HepG2 (cell line): ENCODE results near the gene AKIP1. TPM values are rescaled to one million over a fixed set of nuclear protein-coding genes. Genes with fewer than 3 reads are reported as not detected.

Source experiments
- ATAC-seq: fragments of 200-7000 bp; cut with Tn5 transposase; 3 replicates; pipeline ENCODE4 v1.9.1; 2020; ENCODE audit warnings: mild to moderate bottlenecking, moderate library complexity
- BruUV-seq: library from RNA; stranded (reverse); fragments of 400-500 nt; replicated peaks from 2 replicates; lab custom pipeline; 2021; lab: Mats Ljungman, UMichigan
- CTCF ChIA-PET: fragments of 300-600 bp; formaldehyde crosslinking; extraction: SDS; loops from one replicate; lab custom pipeline; 2021; ENCODE audit warnings: low total read pairs, inconsistent platforms, low intra/inter-chr PET ratio; lab: Yijun Ruan, JAX
- POLR2A ChIA-PET: fragments of 350-600 bp; sonication (Branson Sonifier 250); formaldehyde crosslinking; loops from one replicate; lab custom pipeline; 2020; ENCODE audit warnings: antibody characterized with exemption, inconsistent platforms; lab: Yijun Ruan, JAX
- DNase-seq: peaks from one replicate; pipeline ENCODE4 v3.0.0-alpha.2; 2015; ENCODE audit warnings: low spot score
- FAIRE-seq: peaks from 3 replicates; lab custom pipeline; 2011; peaks lifted over from hg19 to GRCh38; lab: Jason Lieb, UNC
- H2AFZ ChIP-seq: one replicate; pipeline ENCODE4 v1.6.1; 2011; ENCODE audit warnings: low read length, inconsistent platforms
- H3K27ac ChIP-seq: fragments of 300-600 bp; 3 replicates; pipeline ENCODE4 v1.8.0; 2011; ENCODE audit warnings: mixed run types, mild to moderate bottlenecking, mixed read lengths, low read length, inconsistent platforms; ENCODE audit not compliant: insufficient read depth; ENCODE audit errors: extremely low read length
- H3K27me3 ChIP-seq, 2 experiments: fragments of 200-600 bp in 1 of 2; 2 replicates in 1 of 2; 3 replicates in 1 of 2; pipeline versions ENCODE4 v1.6.0 to v1.8.0; 2011; ENCODE audit warnings: low read length in 2 of 2, mild to moderate bottlenecking in 2 of 2, moderate library complexity in 2 of 2, inconsistent platforms in 1 of 2; ENCODE audit not compliant: insufficient read depth in 2 of 2, control insufficient read depth in 1 of 2
- H3K36me3 ChIP-seq, 2 experiments: fragments of 200-600 bp in 1 of 2; replicated peaks in 1 of 2; 2 replicates in 1 of 2; 3 replicates in 1 of 2; pipeline versions ENCODE4 v1.5.1 to v1.8.0; 2011; ENCODE audit warnings: low read length in 2 of 2, inconsistent platforms in 1 of 2; ENCODE audit not compliant: insufficient read depth in 2 of 2, control insufficient read depth in 1 of 2
- H3K4me1 ChIP-seq: 2 replicates; pipeline ENCODE4 v1.5.1; 2012; ENCODE audit warnings: low read length, inconsistent platforms; ENCODE audit not compliant: insufficient read depth
- H3K4me2 ChIP-seq: 2 replicates; pipeline ENCODE4 v1.6.0; 2011; ENCODE audit warnings: low read depth, low read length, inconsistent platforms
- H3K4me3 ChIP-seq, 3 experiments: fragments of 200-600 bp in 1 of 3; sonication (generic), shearing (Covaris generic) in 1 of 3; replicated peaks in 1 of 3; 2 replicates each; pipeline ENCODE4 v1.5.1; 2011 to 2016; ENCODE audit warnings: low read length in 3 of 3, inconsistent platforms in 2 of 3, low read depth in 2 of 3, mild to moderate bottlenecking in 2 of 3, control low read depth in 1 of 3, mixed read lengths in 1 of 3; ENCODE audit not compliant: insufficient read depth in 1 of 3
- H3K79me2 ChIP-seq: one replicate; pipeline ENCODE4 v1.6.1; 2011; ENCODE audit warnings: low read length, inconsistent platforms; ENCODE audit not compliant: insufficient read depth
- H3K9ac ChIP-seq: 2 replicates; pipeline ENCODE4 v1.6.0; 2011; ENCODE audit warnings: mild to moderate bottlenecking, low read depth, low read length, inconsistent platforms; ENCODE audit not compliant: insufficient read depth
- H3K9me3 ChIP-seq: 2 replicates; pipeline ENCODE4 v1.5.1; 2012; ENCODE audit warnings: mild to moderate bottlenecking, low read length
- H4K20me1 ChIP-seq: 2 replicates; pipeline ENCODE4 v1.6.0; 2011; ENCODE audit warnings: inconsistent platforms, mild to moderate bottlenecking, low read length, moderate library complexity; ENCODE audit not compliant: insufficient read depth
- ARID4A ChIP-seq: sonication (generic); formaldehyde crosslinking; IDR thresholded peaks from 2 replicates; pipeline ENCODE4 v1.5.0; 2020; ENCODE audit warnings: mild to moderate bottlenecking, missing genetic modification reagents, borderline replicate concordance
- GMEB1 ChIP-seq: sonication (generic); formaldehyde crosslinking; IDR thresholded peaks from 2 replicates; pipeline ENCODE4 v1.5.1; 2020; ENCODE audit warnings: missing genetic modification reagents, mild to moderate bottlenecking, borderline replicate concordance
- HMGA1 ChIP-seq: sonication (generic); formaldehyde crosslinking; conservative IDR thresholded peaks from 2 replicates; pipeline ENCODE4 v1.4.0; 2020; ENCODE audit warnings: missing genetic modification reagents
- PBX2 ChIP-seq: IDR thresholded peaks from 2 replicates; pipeline ENCODE4 v1.6.1; 2016; ENCODE audit warnings: control low read depth
- SMC3 ChIP-seq: IDR thresholded peaks from 2 replicates; pipeline ENCODE4 v1.6.1; 2011; ENCODE audit warnings: low read length, improper control_type of control experiment
- TFAP4 ChIP-seq: sonication (generic); IDR thresholded peaks from 2 replicates; pipeline ENCODE4 v1.6.1; 2016; ENCODE audit warnings: low read depth, borderline replicate concordance
- TFDP2 ChIP-seq: sonication (generic); formaldehyde crosslinking; IDR thresholded peaks from 2 replicates; pipeline ENCODE4 v1.4.0; 2020; ENCODE audit warnings: missing genetic modification reagents
- ZBTB8A ChIP-seq: sonication (generic); formaldehyde crosslinking; IDR thresholded peaks from 2 replicates; pipeline ENCODE4 v1.4.0; 2020; ENCODE audit warnings: mild to moderate bottlenecking, low read depth, missing genetic modification reagents, borderline replicate concordance
- ZNF3 ChIP-seq: IDR thresholded peaks from 2 replicates; pipeline ENCODE4 v1.7.0; 2017; ENCODE audit warnings: inconsistent platforms
- ZNF713 ChIP-seq: sonication (generic); formaldehyde crosslinking; IDR thresholded peaks from 2 replicates; pipeline ENCODE4 v1.4.0; 2020; ENCODE audit warnings: mild to moderate bottlenecking, missing genetic modification reagents
- ZSCAN12 ChIP-seq: sonication (generic); formaldehyde crosslinking; IDR thresholded peaks from 2 replicates; pipeline ENCODE4 v1.9.0; 2021; ENCODE audit warnings: mild to moderate bottlenecking, missing genetic modification reagents
- WGBS: methylation state at CpG from one replicate; pipeline ENCODE4 v1.1.6; 2017; ENCODE audit warnings: low lambda C conversion rate; 5-methylcytosine and 5-hydroxymethylcytosine counted together
- in situ Hi-C: cut with HindIII; loops from 2 replicates; pipeline ENCODE4 v1.10.0; 2017; ENCODE audit warnings: low pct_unique_long_range_greater_than_20kb; ENCODE audit not compliant: extremely low pct_ligation_motif_present
- intact Hi-C: fragments of 100-400 bp; cut with micrococcal nuclease; formaldehyde crosslinking; loops from one replicate; pipeline ENCODE4 v1.10.0; 2022; ENCODE audit not compliant: unreplicated experiment
- polyA plus RNA-seq, 8 experiments: library from polyadenylated mRNA; depleted of rRNA in 3 of 8; stranded (reverse) in 7 of 8; unstranded in 1 of 8; fragments of >200 nt; fragmentation: Illumina TruSeq in 4 of 8; extraction: Trizol in 4 of 8; gene quantifications; 2 replicates each; pipeline versions ENCODE4 v1.2.1 to v1.2.3, GENCODE V29; 2011 to 2016; ENCODE audit warnings: low read depth in 4 of 8, missing spikeins in 1 of 8, mixed read lengths in 1 of 8; ENCODE audit not compliant: insufficient read depth in 1 of 8
- total RNA-seq, 5 experiments: library from RNA; depleted of rRNA; stranded (reverse); fragments of >200 nt; fragmentation: Illumina TruSeq; extraction: Trizol; gene quantifications; 2 replicates each; pipeline ENCODE4 v1.2.3, GENCODE V29; 2016; ENCODE audit warnings: low read depth in 1 of 5

The AKIP1 gene
- total and polyA plus RNA-seq, 2 of the 13 experiments (the other 11 are each of a cell fraction or from before 2014, with no cell fraction given), result 10.0 to 20.3 TPM

- no peak overlapping the region for H2AFZ ChIP-seq
- H3K4me2 ChIP-seq, result peak overlapping the region; percentile 31
- in situ Hi-C loops, result loop anchor here (10.0 kb wide), 1 partner anchor 221 kb away; no protein-coding TSS in a partner anchor
- H3K4me1 ChIP-seq, result peaks cover 60% of the 10 kb centered on the region
- peaks cover 4 to 15% of the 10 kb centered on the region in 2 experiments; a peak in 4 of 5 replicates for H3K36me3 ChIP-seq
- 63% methylated on average over 9 of the region's 9 CpGs for WGBS
- peaks cover 5% of the 10 kb centered on the region for H3K79me2 ChIP-seq
- POLR2A ChIA-PET, result no interaction called here
- H4K20me1 ChIP-seq, result no peaks in the 10 kb centered on the region
- ATAC-seq (no peak), DNase-seq (peak; percentile 37), FAIRE-seq (peak; percentile 4)
- no peaks in the 10 kb centered on the region; a peak in 1 of 5 replicates for H3K27me3 ChIP-seq
- H3K4me3 ChIP-seq, result no peak overlapping the region
- H3K27ac ChIP-seq, result peak overlapping the region; percentile 37
- CTCF ChIA-PET, result interaction anchor here (1.0 to 2.4 kb wide), 2 partner anchors 45 to 224 kb away, joined by 4 to 19 read pairs; no protein-coding TSS in a partner anchor
- BruUV-seq, result TSS peak; percentile 24
- intact Hi-C loops, result loop anchor here (1.0 to 5.0 kb wide), 4 partner anchors 45 to 232 kb away; partner anchors contain the start of genes RPL27A and TRIM66
- H3K9me3 ChIP-seq, result no peaks in the 10 kb centered on the region
- 0 out of 2 replicates have a peak overlapping the region, but pooled peaks have one; percentile 16 for H3K9ac ChIP-seq
- TF ChIP-seq ZBTB8A (CRISPR knock-in tag) (no peak), SMC3 (peak; percentile 70; the same call in 1 of the 2 replicates), TFDP2 (CRISPR knock-in tag) (no peak), PBX2 (no peak), ZSCAN12 (CRISPR knock-in tag) (no peak), ZNF3 (CRISPR knock-in tag) (0 out of 2 replicates have a peak, but pooled peaks have one; percentile 73), GMEB1 (CRISPR knock-in tag) (no peak), ARID4A (CRISPR knock-in tag) (no peak), TFAP4 (no peak), HMGA1 (CRISPR knock-in tag) (no peak), ZNF713 (CRISPR knock-in tag) (no peak)
Measured at GRCh38 chr11:8913961-8914660, 3.1 kb downstream of the AKIP1 start.
